Measurements from ENCODE around the gene LIPE.
A peak's percentile ranks its signal among the peaks of the same experiment; 100 is the strongest.

Gene LIPE, protein sequence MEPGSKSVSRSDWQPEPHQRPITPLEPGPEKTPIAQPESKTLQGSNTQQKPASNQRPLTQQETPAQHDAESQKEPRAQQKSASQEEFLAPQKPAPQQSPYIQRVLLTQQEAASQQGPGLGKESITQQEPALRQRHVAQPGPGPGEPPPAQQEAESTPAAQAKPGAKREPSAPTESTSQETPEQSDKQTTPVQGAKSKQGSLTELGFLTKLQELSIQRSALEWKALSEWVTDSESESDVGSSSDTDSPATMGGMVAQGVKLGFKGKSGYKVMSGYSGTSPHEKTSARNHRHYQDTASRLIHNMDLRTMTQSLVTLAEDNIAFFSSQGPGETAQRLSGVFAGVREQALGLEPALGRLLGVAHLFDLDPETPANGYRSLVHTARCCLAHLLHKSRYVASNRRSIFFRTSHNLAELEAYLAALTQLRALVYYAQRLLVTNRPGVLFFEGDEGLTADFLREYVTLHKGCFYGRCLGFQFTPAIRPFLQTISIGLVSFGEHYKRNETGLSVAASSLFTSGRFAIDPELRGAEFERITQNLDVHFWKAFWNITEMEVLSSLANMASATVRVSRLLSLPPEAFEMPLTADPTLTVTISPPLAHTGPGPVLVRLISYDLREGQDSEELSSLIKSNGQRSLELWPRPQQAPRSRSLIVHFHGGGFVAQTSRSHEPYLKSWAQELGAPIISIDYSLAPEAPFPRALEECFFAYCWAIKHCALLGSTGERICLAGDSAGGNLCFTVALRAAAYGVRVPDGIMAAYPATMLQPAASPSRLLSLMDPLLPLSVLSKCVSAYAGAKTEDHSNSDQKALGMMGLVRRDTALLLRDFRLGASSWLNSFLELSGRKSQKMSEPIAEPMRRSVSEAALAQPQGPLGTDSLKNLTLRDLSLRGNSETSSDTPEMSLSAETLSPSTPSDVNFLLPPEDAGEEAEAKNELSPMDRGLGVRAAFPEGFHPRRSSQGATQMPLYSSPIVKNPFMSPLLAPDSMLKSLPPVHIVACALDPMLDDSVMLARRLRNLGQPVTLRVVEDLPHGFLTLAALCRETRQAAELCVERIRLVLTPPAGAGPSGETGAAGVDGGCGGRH

DNA sequence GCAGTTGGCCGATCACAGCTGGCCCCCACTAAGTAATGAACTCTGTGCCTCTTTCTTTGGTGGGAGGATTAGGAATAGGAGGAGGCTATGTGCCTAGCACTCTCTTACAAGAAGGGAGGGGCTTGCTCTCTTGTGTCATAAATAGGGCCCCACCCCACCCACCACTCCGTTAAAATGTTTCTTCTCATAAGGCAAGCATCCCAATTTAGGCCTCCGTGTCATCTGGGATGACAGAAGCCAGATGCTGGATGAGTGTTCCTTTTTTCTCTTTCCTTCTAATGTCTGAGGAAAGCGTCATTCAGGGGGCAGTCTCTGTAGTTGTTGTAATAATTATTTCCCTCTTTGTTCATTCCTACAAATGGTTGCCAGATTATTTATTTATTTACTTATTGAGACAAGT, at the start of gene LIPE:
TSS of gene LIPE (minus strand) at position 76 of the 400 bp plus-strand sequence. CDS start 239 bp downstream, outside the sequence.
- H3K4me3 ChIP-seq (replicated peaks in 1 of 2; ENCODE audit: low read depth in 2 of 2, low read length in 2 of 2), result no peak within 1 kb of the TSS
- TF ChIP-seq, protein P1, sequence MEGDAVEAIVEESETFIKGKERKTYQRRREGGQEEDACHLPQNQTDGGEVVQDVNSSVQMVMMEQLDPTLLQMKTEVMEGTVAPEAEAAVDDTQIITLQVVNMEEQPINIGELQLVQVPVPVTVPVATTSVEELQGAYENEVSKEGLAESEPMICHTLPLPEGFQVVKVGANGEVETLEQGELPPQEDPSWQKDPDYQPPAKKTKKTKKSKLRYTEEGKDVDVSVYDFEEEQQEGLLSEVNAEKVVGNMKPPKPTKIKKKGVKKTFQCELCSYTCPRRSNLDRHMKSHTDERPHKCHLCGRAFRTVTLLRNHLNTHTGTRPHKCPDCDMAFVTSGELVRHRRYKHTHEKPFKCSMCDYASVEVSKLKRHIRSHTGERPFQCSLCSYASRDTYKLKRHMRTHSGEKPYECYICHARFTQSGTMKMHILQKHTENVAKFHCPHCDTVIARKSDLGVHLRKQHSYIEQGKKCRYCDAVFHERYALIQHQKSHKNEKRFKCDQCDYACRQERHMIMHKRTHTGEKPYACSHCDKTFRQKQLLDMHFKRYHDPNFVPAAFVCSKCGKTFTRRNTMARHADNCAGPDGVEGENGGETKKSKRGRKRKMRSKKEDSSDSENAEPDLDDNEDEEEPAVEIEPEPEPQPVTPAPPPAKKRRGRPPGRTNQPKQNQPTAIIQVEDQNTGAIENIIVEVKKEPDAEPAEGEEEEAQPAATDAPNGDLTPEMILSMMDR (IDR thresholded peaks at IDR 0.05; ENCODE audit: low read depth, low read length), result no peak
- peak in 1 of 2 donors; percentile 39 for DNase-seq (ENCODE audit: low read depth in 2 of 2)

DNA sequence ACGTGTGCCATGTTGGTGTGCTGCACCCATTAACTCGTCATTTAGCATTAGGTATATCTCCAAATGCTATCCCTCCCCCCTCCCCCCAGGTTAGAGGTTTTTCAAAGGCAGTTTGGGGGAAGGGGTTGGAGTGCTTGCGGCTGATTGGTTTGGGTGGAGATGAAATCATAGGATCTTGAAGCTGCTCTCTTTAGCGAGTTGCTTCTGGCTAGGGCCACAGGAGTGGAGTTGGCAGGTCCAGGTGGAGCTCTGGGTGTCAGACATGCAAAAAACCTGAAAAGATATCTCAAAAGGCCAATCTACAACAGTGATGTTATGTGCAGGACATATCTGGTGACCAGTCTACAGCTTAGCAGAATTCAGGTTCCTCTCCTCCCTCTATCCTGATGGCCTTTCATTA, 48.2 kb upstream of the LIPE start:
- no peak for DNase-seq (ENCODE audit: low read depth in 2 of 2)
- TF ChIP-seq, protein P1 (IDR thresholded peaks at IDR 0.05; ENCODE audit: low read depth, low read length), result no peak
- no peak overlapping the region for H3K4me3 ChIP-seq (replicated peaks in 1 of 2; ENCODE audit: low read depth in 2 of 2, low read length in 2 of 2)

DNA sequence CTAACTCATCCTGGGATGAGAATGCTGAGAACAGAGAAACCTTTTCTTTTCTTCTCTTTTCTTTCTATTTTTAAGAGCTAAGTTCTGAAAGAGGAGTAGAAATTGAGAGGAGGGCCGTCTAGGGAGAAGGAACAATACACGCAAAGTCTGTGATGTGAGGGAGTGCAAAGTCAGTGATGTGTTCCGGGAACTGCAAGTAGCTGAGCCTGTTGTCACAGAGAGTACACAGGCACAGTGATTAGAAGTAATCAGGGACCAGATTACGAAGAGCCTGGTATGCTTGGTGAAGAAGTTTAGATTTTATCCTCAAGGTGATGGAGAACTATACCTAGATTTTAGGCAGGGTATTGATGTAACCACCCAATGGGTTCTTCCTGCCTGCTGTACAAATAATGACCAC, 47.6 kb upstream of the LIPE start:
- no peak overlapping the region for H3K4me3 ChIP-seq (replicated peaks in 1 of 2; ENCODE audit: low read depth in 2 of 2, low read length in 2 of 2)
- no peak for DNase-seq (ENCODE audit: low read depth in 2 of 2)
- TF ChIP-seq, protein P1 (IDR thresholded peaks at IDR 0.05; ENCODE audit: low read depth, low read length), result no peak

DNA sequence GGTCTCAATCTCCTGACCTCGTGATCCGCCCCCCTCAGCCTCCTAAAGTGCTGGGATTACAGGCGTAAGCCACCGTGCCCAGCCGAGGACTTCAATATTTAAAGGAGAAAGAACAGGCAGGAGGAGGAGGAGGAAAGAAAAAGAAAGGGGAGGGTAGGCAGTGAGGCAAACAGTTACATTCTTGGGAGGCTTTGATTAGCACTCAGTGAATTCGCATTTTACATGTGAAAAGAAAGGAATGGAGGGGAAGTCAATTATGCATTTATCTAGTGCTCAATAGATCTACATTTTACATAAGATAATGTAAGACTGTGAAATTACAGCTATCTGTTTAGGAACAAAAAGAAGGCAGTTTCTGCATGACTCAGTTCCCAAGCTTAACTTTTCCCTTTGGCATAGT, 46.5 kb upstream of the LIPE start:
- TF ChIP-seq, protein P1 (IDR thresholded peaks at IDR 0.05; ENCODE audit: low read depth, low read length), result no peak
- DNase-seq (ENCODE audit: low read depth in 2 of 2), result no peak
- H3K4me3 ChIP-seq (replicated peaks in 1 of 2; ENCODE audit: low read depth in 2 of 2, low read length in 2 of 2), result no peak overlapping the region

DNA sequence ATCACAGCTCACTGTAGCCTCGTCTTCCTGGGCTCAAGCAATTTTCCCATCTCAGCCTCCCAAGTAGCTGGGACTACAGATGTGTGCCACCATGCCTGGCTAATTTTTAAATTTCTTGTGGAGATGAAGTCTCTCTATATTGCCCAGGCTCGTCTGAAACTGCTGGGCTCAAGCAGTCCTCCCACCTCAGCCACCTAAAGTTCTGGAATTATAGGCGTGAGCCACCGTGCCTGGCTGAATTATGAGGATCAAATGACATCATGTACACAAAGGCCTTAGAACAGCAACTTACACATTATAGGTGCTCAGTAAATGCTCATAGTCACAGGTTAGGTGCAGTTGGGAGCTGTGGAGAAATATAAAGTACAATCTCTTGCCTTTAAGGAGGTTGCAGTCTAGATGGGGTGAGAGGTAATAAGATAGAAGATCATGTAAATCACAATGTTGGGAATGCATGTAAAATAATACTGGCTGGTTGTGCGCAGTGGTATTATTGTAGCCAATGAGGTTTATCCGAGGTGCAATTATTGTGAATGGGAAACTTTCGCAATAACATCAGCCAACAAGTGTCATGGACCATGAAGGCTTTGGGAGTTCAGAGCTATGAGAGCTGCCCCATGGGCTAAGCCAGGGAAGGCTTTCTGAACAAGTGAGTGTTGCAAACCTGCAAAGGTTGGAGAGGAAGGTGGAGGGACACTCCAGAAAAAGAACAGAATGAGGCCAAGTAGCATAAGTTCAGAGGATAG, 45.4 kb upstream of the LIPE start:
- H3K4me3 ChIP-seq (replicated peaks in 1 of 2; ENCODE audit: low read depth in 2 of 2, low read length in 2 of 2), result no peak overlapping the region
- TF ChIP-seq, protein P1 (IDR thresholded peaks at IDR 0.05; ENCODE audit: low read depth, low read length), result no peak
- no peak for DNase-seq (ENCODE audit: low read depth in 2 of 2)
